Activated T-cell treated with anti-CD3 and anti-CD28 coated beads, Interleukin-2, amount 50 U/mL, for 72 hours (primary cell): Measurements from ENCODE around the gene STX19. TPM values are rescaled to one million over a fixed set of nuclear protein-coding genes. Genes with fewer than 3 reads are reported as not detected.

ENCODE experiments used
- ATAC-seq, 2 donors: fragments of 150-1000 bp; cut with Tn5 transposase; replicated peaks in 1 of 2; 2 replicates each; pipeline ENCODE4 v1.10.0; 2021; ENCODE audit warnings: moderate library complexity in 2 of 2, mild to moderate bottlenecking in 1 of 2
- DNase-seq, 2 donors: peaks; one replicate each; pipeline ENCODE4 v3.0.0; 2021 to 2022; ENCODE audit warnings: mixed read lengths in 1 of 2
- H3K27ac Mint-ChIP-seq: one replicate; pipeline ENCODE4 v1.8.0; 2022; ENCODE audit warnings: mild to moderate bottlenecking, moderate library complexity, mixed read lengths
- H3K27me3 Mint-ChIP-seq: one replicate; pipeline ENCODE4 v1.8.0; 2022; ENCODE audit warnings: low read depth, mixed read lengths
- H3K36me3 Mint-ChIP-seq, 2 donors: one replicate each; pipeline ENCODE4 v1.8.0; 2022; ENCODE audit warnings: mixed read lengths in 2 of 2, mild to moderate bottlenecking in 1 of 2; ENCODE audit not compliant: insufficient read depth in 2 of 2
- H3K4me1 Mint-ChIP-seq: one replicate; pipeline ENCODE4 v1.8.0; 2022; ENCODE audit warnings: low read depth, mixed read lengths
- H3K4me3 Mint-ChIP-seq, 2 donors: one replicate each; pipeline ENCODE4 v1.8.0; 2022; ENCODE audit warnings: mild to moderate bottlenecking in 2 of 2, mixed read lengths in 2 of 2, moderate library complexity in 2 of 2
- H3K9me3 Mint-ChIP-seq, 2 donors: one replicate each; pipeline ENCODE4 v1.8.0; 2022; ENCODE audit warnings: mixed read lengths in 2 of 2
- total RNA-seq, 2 donors: library from RNA; stranded (reverse); gene quantifications; one replicate each; pipeline ENCODE4 v1.2.3, GENCODE V29; 2022

STX19 gene
- total RNA-seq, 2 donors from 2014 or later = not detected

GRCh38 chr3:94012185-94012584 is 16.2 kb downstream of the STX19 start:
- no peaks in the 10 kb centered on the region for H3K27me3 Mint-ChIP-seq

GRCh38 chr3:94011233-94011711 is 17.1 kb downstream of the STX19 start:
- H3K4me1 Mint-ChIP-seq = peaks cover 56% of the 10 kb centered on the region
- H3K27me3 Mint-ChIP-seq = no peaks in the 10 kb centered on the region
- H3K4me3 Mint-ChIP-seq = peak overlapping the region; percentile 51 to 69
- H3K27ac Mint-ChIP-seq = peak overlapping the region; percentile 92
- ATAC-seq (peak; percentile 93 to 94), DNase-seq (peak; percentile 4 to 6)
- peaks cover 8 to 10% of the 10 kb centered on the region in 2 donors for H3K36me3 Mint-ChIP-seq
- H3K9me3 Mint-ChIP-seq = peaks cover 0 to 4% of the 10 kb centered on the region in 2 donors

More at GRCh38 chr3:94012185-94012584, 16.2 kb downstream of the STX19 start:
- ATAC-seq = no peak
- DNase-seq = no peak
- peaks cover 0 to 3% of the 10 kb centered on the region in 2 donors for H3K9me3 Mint-ChIP-seq
- peak overlapping the region; percentile 92 for H3K27ac Mint-ChIP-seq
- peak overlapping the region; percentile 51 to 69 for H3K4me3 Mint-ChIP-seq
- peaks cover 6 to 7% of the 10 kb centered on the region in 2 donors for H3K36me3 Mint-ChIP-seq
- peaks cover 54% of the 10 kb centered on the region for H3K4me1 Mint-ChIP-seq

- Mint-ChIP-seq H3K4me1 (peaks cover 50% of the 10 kb centered on the region), H3K4me3 (no peak overlapping the region), H3K36me3 (peaks cover 8 to 10% of the 10 kb centered on the region in 2 donors), H3K27ac (no peak overlapping the region), H3K27me3 (no peaks in the 10 kb centered on the region), H3K9me3 (peaks cover 0 to 4% of the 10 kb centered on the region in 2 donors)
- ATAC-seq (no peak), DNase-seq (no peak)
These were observed 18.8 kb downstream of the STX19 start for GRCh38 chr3:94009608-94010007.

- H3K4me1 Mint-ChIP-seq = peaks cover 45% of the 10 kb centered on the region
- peaks cover 7 to 10% of the 10 kb centered on the region in 2 donors for H3K36me3 Mint-ChIP-seq
- H3K27me3 Mint-ChIP-seq = no peaks in the 10 kb centered on the region
- H3K4me3 Mint-ChIP-seq = no peak overlapping the region
- ATAC-seq = no peak
- no peak overlapping the region for H3K27ac Mint-ChIP-seq
- DNase-seq = no peak
- peaks cover 0 to 4% of the 10 kb centered on the region in 2 donors for H3K9me3 Mint-ChIP-seq
These were observed 20.1 kb downstream of the STX19 start for GRCh38 chr3:94008253-94008652.

- Mint-ChIP-seq H3K9me3 (peaks cover 0 to 4% of the 10 kb centered on the region in 2 donors), H3K4me1 (peaks cover 13% of the 10 kb centered on the region), H3K36me3 (peaks cover 5 to 10% of the 10 kb centered on the region in 2 donors), H3K27me3 (no peaks in the 10 kb centered on the region), H3K4me3 (peak overlapping the region in 1 of 2 donors; percentile 87), H3K27ac (peak overlapping the region; percentile 73)
- DNase-seq = peak; percentile 10 to 18
- ATAC-seq = peak; percentile 56 to 65
These were observed 24.0 kb downstream of the STX19 start for GRCh38 chr3:94004301-94004910.

GRCh38 chr3:94001827-94002495 is 26.4 kb downstream of the STX19 start:
- H3K27ac Mint-ChIP-seq = no peak overlapping the region
- H3K4me3 Mint-ChIP-seq = no peak overlapping the region
- H3K27me3 Mint-ChIP-seq = no peaks in the 10 kb centered on the region
- peaks cover under 1% of the 10 kb centered on the region for H3K4me1 Mint-ChIP-seq
- no peak for ATAC-seq
- no peaks in the 10 kb centered on the region for H3K9me3 Mint-ChIP-seq
- DNase-seq = no peak
- H3K36me3 Mint-ChIP-seq = peaks cover 0 to 2% of the 10 kb centered on the region in 2 donors

- no peaks in the 10 kb centered on the region for H3K4me1 Mint-ChIP-seq
- H3K36me3 Mint-ChIP-seq = no peaks in the 10 kb centered on the region
- no peak overlapping the region for H3K27ac Mint-ChIP-seq
- H3K27me3 Mint-ChIP-seq = no peaks in the 10 kb centered on the region
- no peak for DNase-seq
- no peak for ATAC-seq
- no peak overlapping the region for H3K4me3 Mint-ChIP-seq
- H3K9me3 Mint-ChIP-seq = no peaks in the 10 kb centered on the region
These were observed 27.2 kb downstream of the STX19 start for GRCh38 chr3:94001191-94001590.

GRCh38 chr3:93994056-93994455 is 34.3 kb downstream of the STX19 start:
- peaks cover 5% of the 10 kb centered on the region for H3K4me1 Mint-ChIP-seq
- no peak overlapping the region for H3K27ac Mint-ChIP-seq
- H3K27me3 Mint-ChIP-seq = no peaks in the 10 kb centered on the region
- no peak overlapping the region for H3K4me3 Mint-ChIP-seq
- DNase-seq = no peak
- no peak for ATAC-seq
- H3K36me3 Mint-ChIP-seq = no peaks in the 10 kb centered on the region
- H3K9me3 Mint-ChIP-seq = no peaks in the 10 kb centered on the region

GRCh38 chr3:93992207-93992606 is 36.2 kb downstream of the STX19 start:
- no peaks in the 10 kb centered on the region for H3K36me3 Mint-ChIP-seq
- ATAC-seq (no peak), DNase-seq (no peak)
- peaks cover 5% of the 10 kb centered on the region for H3K4me1 Mint-ChIP-seq
- no peaks in the 10 kb centered on the region for H3K27me3 Mint-ChIP-seq
- H3K4me3 Mint-ChIP-seq = no peak overlapping the region
- no peak overlapping the region for H3K27ac Mint-ChIP-seq
- H3K9me3 Mint-ChIP-seq = no peaks in the 10 kb centered on the region

GRCh38 chr3:93991631-93992030 is 36.8 kb downstream of the STX19 start:
- H3K4me1 Mint-ChIP-seq = peaks cover 5% of the 10 kb centered on the region
- no peak overlapping the region for H3K27ac Mint-ChIP-seq
- DNase-seq = no peak
- H3K27me3 Mint-ChIP-seq = no peaks in the 10 kb centered on the region
- H3K36me3 Mint-ChIP-seq = no peaks in the 10 kb centered on the region
- ATAC-seq = no peak
- no peak overlapping the region for H3K4me3 Mint-ChIP-seq
- H3K9me3 Mint-ChIP-seq = no peaks in the 10 kb centered on the region

- H3K27me3 Mint-ChIP-seq = no peaks in the 10 kb centered on the region
- no peak for ATAC-seq
- H3K27ac Mint-ChIP-seq = no peak overlapping the region
- no peaks in the 10 kb centered on the region for H3K36me3 Mint-ChIP-seq
- H3K4me3 Mint-ChIP-seq = no peak overlapping the region
- H3K9me3 Mint-ChIP-seq = no peaks in the 10 kb centered on the region
- DNase-seq = no peak
- H3K4me1 Mint-ChIP-seq = peaks cover 5% of the 10 kb centered on the region
These were observed 39.2 kb downstream of the STX19 start for GRCh38 chr3:93989241-93989640.

- ATAC-seq (no peak), DNase-seq (no peak)
- Mint-ChIP-seq H3K4me1 (peaks cover under 1% of the 10 kb centered on the region), H3K4me3 (no peak overlapping the region), H3K27ac (no peak overlapping the region), H3K36me3 (no peaks in the 10 kb centered on the region), H3K9me3 (no peaks in the 10 kb centered on the region), H3K27me3 (no peaks in the 10 kb centered on the region)
These were observed 39.6 kb downstream of the STX19 start for GRCh38 chr3:93988764-93989163.

GRCh38 chr3:93988283-93988682 is 40.1 kb downstream of the STX19 start:
- ATAC-seq (no peak), DNase-seq (no peak)
- Mint-ChIP-seq H3K4me3 (no peak overlapping the region), H3K27ac (no peak overlapping the region), H3K9me3 (no peaks in the 10 kb centered on the region), H3K27me3 (no peaks in the 10 kb centered on the region), H3K4me1 (no peaks in the 10 kb centered on the region), H3K36me3 (no peaks in the 10 kb centered on the region)
